Activated CD8-positive, alpha-beta memory T cell treated with anti-CD3 and anti-CD28 coated beads for 48 hours (primary cell): Measurements from ENCODE around the gene ERMAP.
"Not testable (repeated sequence)": the region's sequence is repeated elsewhere in the genome, so short reads cannot be mapped to it uniquely, and the experiment has no call there.

Experiments
- DNase-seq, 3 experiments: peaks; one replicate each; pipeline ENCODE4 v3.0.0-alpha.2; 2020; ENCODE audit warnings: low read depth in 2 of 3, low spot score in 2 of 3

Gene ERMAP

DNA sequence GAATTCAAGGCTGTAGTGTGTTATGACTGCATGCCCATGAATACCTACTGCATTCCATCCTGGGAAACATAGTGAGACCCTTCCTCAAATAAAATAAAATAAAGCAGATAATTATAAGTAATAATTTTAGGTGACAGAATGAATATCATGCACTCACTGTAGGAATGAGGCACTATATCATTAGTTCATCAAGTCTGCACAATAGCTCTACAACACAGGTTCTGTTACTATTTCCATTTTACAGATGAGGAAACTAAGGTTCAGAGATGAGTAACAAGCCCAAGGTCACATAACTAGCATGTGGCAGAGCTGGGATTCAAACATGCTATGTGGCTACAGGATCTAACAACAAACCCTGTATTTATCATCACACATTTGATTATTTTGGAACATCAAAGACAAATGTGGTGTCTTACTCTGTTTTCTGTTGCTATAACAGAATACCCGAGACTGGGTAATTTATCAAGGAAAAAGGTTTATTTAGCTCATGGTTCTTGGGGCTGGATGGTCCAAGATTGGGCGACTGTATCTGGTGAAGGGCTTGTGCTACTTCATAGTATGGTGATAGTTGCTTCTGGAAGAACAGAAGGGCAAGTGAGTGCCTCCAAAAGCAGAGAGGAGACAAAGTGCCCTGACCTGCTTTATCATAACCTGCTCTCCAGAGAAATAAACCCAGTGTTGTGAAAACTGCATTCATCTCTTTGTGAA is 24.7 kb downstream of the ERMAP start:
- DNase-seq, result no peak

DNA sequence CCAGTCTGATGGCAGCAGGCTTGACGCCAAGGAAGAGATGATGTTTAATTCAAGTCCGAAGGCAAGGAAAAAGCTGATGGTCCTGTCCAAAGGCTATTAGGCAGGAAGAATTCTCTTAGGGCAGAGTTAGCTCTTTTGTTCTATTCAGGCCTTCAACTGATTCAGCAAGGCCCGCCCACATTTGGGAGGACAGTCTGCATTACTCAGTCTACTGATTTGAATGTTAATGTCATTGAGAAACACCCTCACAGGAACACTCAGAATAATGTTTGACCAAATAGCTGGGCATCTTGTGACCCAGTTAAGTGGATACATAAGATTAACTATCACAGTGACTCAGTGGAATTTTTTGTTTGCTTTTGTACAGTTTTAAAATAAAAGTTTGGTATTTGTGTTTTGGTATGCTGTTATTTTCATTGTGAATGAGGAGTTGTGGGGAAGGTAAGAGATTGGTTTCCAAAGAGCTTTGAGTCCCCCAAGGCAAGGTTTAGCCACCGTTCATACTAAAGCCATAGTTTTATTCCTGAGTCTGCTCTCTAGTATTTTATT is 27.7 kb downstream of the ERMAP start:
- DNase-seq, result no peak

DNA sequence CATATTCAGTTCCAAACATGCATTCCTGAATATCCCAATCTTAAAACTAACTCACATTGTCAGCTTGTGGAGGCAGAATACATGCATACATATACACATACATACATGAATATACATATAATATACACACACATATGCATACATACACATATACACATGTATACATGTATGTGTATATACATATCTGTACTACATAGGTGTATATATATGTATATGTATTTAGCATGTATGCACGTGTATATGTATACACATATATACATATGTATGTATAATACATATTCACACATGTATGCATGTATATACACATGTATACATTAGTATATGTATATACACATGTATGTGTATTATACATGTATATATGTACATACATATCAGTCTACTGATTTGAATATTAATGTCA is 28.3 kb downstream of the ERMAP start:
- no peak for DNase-seq

DNA sequence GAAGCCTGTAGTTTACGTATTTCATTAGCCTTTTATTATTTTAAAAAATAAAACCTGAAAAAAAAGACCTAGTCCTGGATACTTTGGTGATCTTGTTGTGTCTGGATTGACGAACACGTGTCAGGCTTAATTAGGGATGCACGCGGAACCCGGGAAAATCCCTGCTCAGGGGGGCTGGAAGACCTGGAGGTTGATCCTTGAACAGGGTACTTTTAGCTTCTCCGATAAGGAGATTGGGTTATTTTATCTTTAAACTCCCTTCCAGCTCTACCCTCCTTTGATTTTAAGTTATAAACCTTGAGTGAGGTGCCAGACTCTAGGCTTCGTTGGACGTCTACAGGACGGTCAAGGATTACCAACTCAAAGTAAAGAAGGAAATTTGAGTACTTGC is 28.9 kb downstream of the ERMAP start:
- no peak for DNase-seq

DNA sequence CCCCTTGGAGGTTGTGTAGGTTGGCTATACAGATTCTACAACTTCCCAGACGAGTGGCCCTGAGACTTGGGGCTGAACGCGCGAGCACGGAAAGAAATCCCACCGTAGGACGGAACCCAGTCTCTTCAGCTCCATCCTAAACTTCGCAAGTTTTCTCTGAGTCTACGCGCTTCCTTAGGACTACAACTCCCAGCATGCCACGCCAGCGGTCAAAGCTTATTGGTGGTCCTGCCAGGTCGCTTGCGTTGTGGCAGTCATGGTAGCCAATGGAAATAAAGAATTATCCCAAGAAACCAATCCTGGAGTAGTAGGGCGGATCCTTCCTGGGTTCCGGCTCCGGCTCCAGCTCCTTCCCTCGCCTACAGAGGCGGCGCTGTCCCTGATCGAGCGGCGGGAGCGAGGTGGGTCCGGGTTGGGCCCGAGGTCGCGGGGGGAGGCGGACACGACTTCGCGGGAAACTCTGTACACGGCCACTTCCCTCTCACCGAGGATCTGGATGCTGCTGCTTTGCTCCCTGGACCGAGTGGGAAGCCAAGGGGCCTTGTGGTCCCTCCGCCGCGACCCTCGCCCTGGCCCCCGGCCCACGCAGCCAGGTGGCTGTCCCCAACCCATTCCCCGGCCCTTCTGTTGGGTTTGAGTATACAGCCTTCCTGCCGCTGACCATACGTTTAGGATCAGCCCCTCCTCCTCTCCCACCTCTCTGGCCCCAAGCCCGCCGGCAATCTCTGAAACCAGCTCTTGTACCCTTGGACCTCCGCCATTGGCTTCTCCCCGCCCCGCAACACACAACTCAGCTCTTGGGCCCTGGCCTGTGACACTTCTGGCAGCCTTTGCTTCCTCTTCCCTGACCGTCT is 29.6 kb downstream of the ERMAP start, which contains the start of gene ZNF691:
TSS of gene ZNF691 (plus strand) at position 357 of the 854 bp plus-strand sequence. CDS start 3,046 bp downstream, outside the sequence.
- peak; percentile 46 to 72 (median 69) for DNase-seq

DNA sequence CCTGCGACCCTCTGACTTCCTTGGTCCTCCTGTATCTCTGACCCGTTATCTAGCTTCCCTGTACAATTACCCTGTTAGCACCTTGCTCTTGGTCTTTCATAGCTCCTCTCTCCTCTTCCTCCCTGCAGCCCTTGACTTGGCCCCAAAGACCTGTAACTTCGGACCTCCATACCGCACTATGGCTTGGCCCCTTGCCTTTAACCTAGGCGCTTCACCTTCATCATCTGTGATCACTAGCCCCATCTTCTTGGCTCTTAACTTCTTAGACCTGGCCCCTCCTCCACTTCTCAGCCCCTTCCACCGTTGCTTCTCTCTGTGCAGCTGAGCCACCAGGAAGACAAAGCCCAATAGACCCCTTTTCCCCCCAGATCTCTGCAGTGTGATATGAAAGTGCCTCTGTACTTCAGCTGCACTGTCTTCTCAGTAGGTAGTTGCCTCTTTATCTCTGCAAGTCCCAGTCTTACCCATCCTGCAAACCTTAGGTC is 30.2 kb downstream of the ERMAP start:
- DNase-seq, result no peak

DNA sequence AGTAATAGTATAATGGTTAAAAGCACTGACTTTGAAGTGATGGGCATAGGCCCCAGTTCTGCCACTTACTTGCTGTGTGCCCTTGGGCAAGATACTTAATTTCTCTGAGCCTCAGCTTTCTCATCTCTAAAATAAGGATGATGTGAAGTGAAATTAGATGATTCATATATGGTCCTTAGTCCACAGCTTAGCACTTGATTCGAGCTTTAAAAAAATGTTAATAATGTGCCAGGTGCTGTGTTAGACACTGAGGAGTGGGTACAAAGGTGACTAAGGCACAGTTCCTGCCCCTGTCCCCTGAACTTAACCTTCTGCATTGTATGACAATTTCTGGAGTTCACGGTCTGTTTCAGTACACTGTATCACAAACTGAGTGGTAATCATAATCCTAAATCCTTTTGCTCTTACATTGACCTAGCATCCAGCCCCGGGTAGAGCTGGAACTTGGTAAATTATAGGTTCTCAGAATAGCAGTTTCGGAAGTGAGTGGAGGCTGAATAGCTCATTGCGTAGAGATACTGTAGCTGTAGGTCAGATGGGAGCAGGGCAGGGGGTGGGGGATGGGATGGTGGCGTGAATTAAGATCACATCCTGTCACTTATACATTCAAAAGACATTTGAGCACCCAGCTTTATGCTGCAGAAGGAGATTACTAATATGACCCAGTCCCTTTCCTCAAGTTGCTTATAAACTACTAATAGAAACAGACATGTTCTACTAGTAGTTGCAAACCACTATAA is 31.0 kb downstream of the ERMAP start:
- DNase-seq, result no peak

DNA sequence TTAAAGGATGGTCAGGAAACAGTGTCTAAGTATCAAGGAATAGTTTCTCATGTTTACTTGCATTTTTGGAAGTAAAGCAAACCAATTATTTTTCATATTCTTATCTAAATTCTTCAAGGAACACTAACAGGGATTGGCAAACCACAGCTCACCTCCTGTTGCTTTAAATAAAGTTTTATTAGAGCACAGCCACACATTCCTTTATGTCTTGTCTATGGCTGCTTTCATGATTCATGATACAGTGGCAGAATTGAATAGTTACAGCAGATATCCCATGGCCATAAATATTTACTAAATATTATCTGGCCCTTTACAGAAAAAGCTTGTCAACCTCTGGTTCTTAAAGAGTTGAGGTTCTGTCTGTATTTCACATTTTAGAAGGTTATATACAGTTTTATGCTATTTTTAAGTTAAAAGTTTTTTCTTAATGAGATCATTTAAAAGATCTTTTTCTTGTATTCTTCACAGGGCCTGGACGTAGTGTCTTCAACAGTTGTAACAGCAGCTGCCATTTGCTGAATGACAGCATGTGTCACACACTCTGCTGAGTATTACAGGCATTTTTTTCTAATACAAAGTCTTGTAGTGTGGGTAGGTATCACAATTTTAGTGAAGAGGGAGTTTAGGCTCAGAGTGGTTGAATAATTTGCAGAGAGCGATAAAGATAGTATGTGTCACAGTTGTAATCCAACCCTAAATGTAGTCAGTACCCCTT is 32.1 kb downstream of the ERMAP start:
- DNase-seq, result no peak

DNA sequence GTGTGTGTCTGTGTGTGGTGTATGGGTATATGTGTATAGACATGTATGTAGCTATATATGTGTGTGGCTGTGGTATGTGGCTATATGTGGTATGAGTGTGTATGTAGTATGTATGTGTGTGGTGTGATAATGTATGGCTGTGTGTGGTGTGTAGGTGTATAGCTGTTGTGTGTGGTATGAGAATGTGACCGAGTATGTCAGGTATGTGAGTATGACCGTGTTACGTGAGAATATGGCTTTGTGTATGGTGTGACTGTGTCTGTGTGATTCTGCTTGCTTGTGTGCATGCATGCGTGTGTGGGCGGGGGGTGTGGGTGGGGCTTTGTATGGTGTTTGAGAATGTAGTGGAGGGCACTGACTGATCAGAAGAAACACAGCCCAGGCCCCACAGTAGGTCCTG is 33.0 kb downstream of the ERMAP start:
- no peak for DNase-seq

DNA sequence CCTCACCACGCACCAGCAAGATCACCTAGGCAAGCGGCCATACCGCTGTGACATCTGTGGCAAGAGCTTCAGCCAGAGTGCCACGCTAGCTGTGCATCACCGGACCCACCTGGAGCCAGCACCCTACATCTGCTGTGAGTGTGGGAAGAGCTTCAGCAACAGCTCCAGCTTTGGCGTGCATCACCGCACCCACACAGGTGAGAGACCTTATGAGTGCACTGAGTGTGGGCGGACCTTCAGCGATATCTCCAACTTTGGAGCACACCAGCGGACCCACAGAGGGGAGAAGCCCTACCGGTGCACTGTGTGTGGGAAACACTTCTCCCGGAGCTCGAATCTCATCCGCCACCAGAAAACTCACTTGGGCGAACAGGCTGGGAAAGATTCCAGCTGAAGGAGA is 34.5 kb downstream of the ERMAP start:
- no peak for DNase-seq

DNA sequence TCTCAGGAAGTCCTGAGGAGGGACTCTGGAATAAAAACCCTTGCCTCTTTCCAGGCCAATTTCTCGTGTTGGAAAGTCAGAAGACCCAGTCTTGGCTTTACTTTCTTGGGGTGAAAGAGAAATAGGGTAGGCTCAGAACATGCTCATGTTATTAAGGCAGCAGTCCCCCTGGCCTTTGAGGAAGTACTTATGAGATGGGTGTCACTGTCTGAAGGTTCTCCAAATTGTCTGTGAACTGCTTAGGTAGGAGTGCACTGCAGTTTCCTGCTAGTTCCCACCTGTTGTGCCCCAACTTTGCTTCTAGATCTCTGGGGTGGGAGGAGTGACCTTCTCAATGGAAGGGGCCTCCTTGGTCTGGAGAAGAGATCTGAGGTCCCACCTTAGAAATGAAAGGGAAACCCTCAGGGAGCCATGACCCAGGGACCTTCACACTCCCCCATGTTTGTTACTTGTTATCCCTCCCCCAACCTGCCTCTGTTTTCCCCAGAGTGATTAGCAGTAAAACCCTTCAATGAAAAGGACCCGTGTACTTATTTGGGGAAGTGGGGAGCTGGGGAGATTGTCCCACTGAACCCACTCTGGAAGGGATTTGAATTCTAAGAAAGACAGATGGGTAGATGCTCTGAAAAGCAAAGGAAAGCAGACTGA is 35.2 kb downstream of the ERMAP start:
- DNase-seq, result no peak

DNA sequence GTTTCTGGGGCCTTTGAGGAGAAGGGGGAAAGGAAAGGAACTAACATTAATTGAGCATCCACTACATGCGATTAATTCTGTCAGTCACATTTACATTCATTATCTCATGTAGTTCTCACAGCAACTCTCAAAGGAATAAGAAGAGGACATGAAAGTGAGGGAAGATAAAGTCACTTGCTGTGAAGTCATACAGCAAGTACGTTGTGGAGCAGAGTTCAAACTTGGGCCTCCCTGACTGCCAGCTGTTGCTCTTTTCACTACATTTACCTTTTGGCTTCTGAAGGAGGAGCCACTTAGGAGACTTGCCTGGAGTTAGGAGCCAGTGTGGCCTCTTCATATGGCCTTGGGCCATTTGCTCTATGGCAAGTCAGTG is 35.7 kb downstream of the ERMAP start:
- no peak for DNase-seq

DNA sequence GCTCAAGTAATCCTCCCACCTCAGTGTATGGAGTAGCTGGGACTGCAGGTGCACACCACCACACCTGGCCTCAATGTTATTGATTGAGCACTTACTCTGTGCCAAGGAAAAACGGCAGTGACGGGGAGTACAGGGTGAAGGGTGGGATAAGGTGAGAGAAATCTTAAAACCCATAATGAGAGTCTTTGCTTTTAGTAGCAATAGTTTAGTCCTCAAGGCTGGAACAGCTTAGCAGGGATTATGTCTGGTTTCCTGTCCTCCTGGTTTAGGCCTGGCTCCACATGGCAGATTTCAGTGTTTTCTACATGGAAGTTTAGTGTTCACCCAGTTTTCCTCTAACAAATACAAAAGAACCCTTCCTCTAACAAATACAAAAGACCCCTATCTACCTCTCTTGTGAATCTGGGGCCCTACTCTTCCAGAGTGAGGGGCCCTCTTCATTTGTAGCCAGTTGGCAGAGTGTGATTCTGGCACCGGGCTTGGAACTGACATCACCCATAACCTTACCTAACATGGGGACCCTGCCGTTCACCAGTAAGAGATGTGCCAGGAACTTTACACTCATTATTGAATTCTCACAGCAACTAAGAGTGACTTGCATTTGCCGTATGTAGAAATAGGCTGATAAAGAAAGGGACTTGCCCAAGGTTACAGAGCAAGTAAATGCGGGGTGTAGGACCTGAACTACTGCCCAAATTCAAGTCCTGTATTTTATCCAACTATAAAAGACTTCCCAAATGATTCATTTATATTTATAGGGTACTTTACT is 36.4 kb downstream of the ERMAP start:
- no peak for DNase-seq

DNA sequence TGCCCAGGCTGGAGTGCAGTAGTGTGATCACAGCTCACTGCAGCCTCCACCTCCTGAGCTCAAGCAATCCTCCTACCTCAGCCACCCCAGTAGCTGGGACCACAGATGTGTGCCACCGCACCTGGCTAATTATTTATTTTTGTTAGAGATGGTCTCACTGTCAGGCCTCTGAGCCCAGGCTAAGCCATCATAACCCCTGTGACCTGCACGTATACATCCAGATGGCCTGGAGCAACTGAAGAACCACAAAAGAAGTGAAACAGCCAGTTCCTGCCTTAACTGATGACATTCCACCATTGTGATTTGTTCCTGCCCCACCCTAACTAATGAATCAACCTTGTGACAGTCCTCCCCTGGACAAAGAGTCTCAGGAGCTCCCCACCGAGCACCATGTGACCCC is 39.6 kb downstream of the ERMAP start:
- not testable (repeated sequence) for DNase-seq

DNA sequence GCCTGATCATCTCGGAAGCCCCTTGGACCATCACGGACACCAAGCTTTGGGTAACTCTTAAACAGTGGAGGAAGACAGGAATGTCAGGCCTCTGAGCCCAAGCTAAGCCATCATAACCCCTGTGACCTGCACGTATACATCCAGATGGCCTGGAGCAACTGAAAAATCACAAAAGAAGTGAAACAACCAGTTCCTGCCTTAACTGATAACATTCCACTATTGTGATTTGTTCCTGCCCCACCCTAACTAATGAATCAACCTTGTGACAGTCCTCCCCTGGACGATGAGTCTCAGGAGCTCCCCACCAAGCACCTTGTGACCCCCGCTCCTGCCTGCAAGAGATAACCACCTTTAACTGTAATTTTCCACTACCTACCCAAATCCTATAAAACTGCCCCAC is 42.4 kb downstream of the ERMAP start:
- DNase-seq, result not testable (repeated sequence)

DNA sequence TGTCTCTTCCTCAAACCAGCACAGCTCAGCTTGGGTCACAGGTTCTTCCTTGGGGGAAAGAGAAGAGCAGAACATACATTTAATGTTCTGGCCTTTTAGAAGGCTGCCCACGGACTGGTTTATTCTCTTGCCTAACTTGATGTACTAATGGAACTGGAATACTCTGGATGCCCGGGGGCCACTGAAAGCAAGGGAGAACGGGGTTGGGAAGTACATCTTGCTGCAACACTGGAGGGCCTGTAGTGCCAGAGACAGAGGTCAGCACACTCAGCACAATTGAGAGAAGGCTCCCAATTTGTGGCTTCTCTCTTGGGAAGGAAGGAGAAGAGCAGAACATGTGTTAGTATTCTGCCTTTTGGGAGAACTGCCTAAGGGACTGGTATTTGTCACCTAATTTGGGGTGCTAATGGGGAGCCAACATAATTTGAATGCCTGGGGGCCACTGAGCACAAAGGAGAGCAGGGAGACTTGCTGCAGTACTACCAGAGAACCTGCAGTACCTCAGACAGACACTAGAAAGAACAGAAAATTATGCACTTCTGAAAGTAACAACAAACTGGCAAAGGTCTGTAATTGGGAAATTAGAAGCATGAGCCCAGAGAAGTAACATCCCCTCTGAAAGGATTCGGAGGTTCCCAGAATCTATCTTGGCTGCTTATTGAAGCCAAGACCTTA is 43.6 kb downstream of the ERMAP start:
- DNase-seq, result no peak

DNA sequence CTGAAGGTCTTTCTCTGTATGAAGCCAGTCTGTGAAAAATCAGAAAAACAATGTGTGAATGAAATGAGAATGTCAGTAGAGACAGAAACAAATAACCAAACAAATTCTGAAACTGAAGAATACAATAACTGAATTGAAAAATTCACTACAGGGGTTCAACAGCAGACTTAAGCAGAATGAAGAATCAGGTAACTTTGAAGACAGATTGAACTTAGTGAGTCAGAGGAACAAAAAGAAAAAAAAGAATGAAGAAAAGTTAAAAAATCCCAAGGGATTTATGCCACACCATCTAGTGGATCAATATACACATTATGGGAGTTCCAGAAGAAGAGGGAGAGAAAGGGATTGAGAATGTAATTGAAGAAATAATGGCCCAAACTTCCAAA is 44.1 kb downstream of the ERMAP start:
- DNase-seq, result no peak

DNA sequence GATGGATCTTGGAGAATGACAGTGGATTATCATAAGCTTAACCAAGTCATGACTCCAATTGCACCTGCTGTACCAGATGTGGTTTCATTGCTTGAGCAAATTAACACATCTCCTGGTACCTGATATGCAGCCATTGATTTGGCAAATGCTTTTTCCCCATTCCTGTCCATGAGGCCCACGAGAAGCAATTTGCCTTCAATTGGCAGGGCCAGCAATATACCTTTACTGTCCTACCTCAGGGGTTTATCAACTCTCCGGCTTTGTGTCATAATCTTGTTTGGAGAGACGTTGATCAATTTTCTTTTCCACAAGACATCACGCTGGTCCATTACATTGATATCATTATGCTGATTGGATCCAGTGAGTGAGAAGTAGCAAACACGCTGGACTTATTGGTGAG is 49.6 kb downstream of the ERMAP start:
- no peak for DNase-seq

DNA sequence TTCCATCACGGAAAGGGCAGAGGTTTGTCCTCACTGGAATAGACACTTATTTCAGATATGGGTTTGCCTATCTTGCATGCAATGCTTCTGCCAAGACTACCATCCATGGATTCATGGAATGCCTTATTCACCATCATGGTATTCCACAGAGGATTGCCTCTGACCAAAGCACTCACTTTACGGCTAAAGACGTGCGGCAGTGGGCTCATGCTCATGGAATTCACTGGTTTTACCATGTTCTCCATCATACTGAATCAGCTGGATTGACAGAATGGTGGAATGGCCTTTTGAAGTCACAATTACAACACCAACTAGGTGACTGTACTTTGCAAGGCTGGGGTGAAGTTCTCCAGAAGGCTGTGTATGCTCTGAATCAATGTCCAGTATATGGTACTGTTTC is 51.5 kb downstream of the ERMAP start:
- not testable (repeated sequence) for DNase-seq
